ENCODE data around the gene CDH12.

DNA sequence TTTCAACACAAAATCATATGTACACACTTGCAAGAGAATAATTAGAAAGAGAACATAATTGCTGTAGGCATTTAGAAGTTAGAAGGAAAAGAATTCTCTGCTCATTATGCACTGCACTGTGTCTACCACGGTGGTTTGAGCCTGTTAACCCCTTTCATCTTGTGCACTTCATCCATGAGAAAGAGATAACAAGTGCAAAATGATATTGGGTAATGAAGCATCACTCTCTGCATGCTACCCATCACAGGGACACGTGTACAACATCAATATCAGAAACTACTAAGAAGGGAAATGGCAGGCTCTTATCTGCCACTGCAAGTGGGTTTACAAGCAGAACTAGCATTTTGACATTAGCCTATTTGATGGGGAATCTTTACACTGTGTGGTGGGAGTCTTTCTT, 202.6 kb downstream of the CDH12 start:
- TF ChIP-seq, protein P1, sequence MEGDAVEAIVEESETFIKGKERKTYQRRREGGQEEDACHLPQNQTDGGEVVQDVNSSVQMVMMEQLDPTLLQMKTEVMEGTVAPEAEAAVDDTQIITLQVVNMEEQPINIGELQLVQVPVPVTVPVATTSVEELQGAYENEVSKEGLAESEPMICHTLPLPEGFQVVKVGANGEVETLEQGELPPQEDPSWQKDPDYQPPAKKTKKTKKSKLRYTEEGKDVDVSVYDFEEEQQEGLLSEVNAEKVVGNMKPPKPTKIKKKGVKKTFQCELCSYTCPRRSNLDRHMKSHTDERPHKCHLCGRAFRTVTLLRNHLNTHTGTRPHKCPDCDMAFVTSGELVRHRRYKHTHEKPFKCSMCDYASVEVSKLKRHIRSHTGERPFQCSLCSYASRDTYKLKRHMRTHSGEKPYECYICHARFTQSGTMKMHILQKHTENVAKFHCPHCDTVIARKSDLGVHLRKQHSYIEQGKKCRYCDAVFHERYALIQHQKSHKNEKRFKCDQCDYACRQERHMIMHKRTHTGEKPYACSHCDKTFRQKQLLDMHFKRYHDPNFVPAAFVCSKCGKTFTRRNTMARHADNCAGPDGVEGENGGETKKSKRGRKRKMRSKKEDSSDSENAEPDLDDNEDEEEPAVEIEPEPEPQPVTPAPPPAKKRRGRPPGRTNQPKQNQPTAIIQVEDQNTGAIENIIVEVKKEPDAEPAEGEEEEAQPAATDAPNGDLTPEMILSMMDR (IDR thresholded peaks at IDR 0.05 in 4 of 5, conservative IDR thresholded peaks at IDR 0.05 in 1 of 5), result no peak
- no peak for TF ChIP-seq POLR2A (IDR thresholded peaks at IDR 0.05)

All from gastrocnemius medialis (tissue), 4 donors.